CD4-positive, CD25-positive, alpha-beta regulatory T cell (primary cell): Measurements from ENCODE around the gene TUBB3. TPM values are rescaled to one million over a fixed set of nuclear protein-coding genes. Genes with fewer than 3 reads are reported as not detected.

Source experiments
- ATAC-seq, 2 donors: fragments of 150-1000 bp; cut with Tn5 transposase; one replicate each; pipeline ENCODE4 v1.10.0; 2021; ENCODE audit warnings: low read depth in 2 of 2, moderate number of reproducible peaks in 2 of 2, moderate library complexity in 1 of 2
- DNase-seq, 3 donors: peaks; one replicate each; pipeline versions ENCODE4 v3.0.0 to v3.0.0-alpha.2; 2012 to 2022; ENCODE audit warnings: mixed read lengths in 1 of 3
- H3K27ac ChIP-seq: one replicate; pipeline ENCODE4 v1.7.0; 2013; ENCODE audit warnings: mild to moderate bottlenecking, low read length; ENCODE audit not compliant: insufficient read depth, poor library complexity, severe bottlenecking
- H3K27me3 ChIP-seq: one replicate; pipeline ENCODE4 v1.7.0; 2013; ENCODE audit warnings: low read length; ENCODE audit not compliant: control insufficient read depth, insufficient read depth
- H3K36me3 ChIP-seq: one replicate; pipeline ENCODE4 v1.7.0; 2013; ENCODE audit warnings: mild to moderate bottlenecking, low read length, moderate library complexity; ENCODE audit not compliant: control insufficient read depth, insufficient read depth
- H3K4me1 ChIP-seq: 2 replicates; pipeline ENCODE4 v1.7.0; 2013; ENCODE audit warnings: mild to moderate bottlenecking, low read length; ENCODE audit not compliant: insufficient read depth, control insufficient read depth, poor library complexity, severe bottlenecking
- H3K4me3 ChIP-seq: one replicate; pipeline ENCODE4 v1.7.0; 2013; ENCODE audit warnings: low read depth, mild to moderate bottlenecking, low read length, moderate library complexity
- H3K9me3 ChIP-seq, 2 experiments: 1 replicate in 1 of 2; 2 replicates in 1 of 2; pipeline ENCODE4 v1.7.0; 2013; ENCODE audit warnings: low read length in 2 of 2, mild to moderate bottlenecking in 1 of 2, moderate library complexity in 1 of 2; ENCODE audit not compliant: control insufficient read depth in 2 of 2
- H3K27ac Mint-ChIP-seq, 3 donors: one replicate each; pipeline ENCODE4 v1.8.0; 2020 to 2022; ENCODE audit warnings: mild to moderate bottlenecking in 3 of 3, mixed read lengths in 3 of 3, moderate library complexity in 2 of 3
- H3K27me3 Mint-ChIP-seq: one replicate; pipeline ENCODE4 v1.8.0; 2022; ENCODE audit warnings: mild to moderate bottlenecking, mixed read lengths
- H3K36me3 Mint-ChIP-seq: one replicate; pipeline ENCODE4 v1.8.0; 2020; ENCODE audit warnings: mixed read lengths
- H3K4me1 Mint-ChIP-seq, 4 donors: one replicate each; pipeline ENCODE4 v1.8.0; 2020 to 2022; ENCODE audit warnings: mixed read lengths in 4 of 4, mild to moderate bottlenecking in 1 of 4
- H3K4me3 Mint-ChIP-seq, 4 donors: one replicate each; pipeline ENCODE4 v1.8.0; 2020 to 2022; ENCODE audit warnings: mild to moderate bottlenecking in 4 of 4, mixed read lengths in 4 of 4, moderate library complexity in 3 of 4
- H3K9me3 Mint-ChIP-seq, 7 donors: one replicate each; pipeline ENCODE4 v1.8.0; 2020 to 2022; ENCODE audit warnings: mixed read lengths in 7 of 7, mild to moderate bottlenecking in 3 of 7, moderate library complexity in 2 of 7
- polyA plus RNA-seq, 4 donors: library from polyadenylated mRNA; unstranded; fragments of 300-500 nt; fragmentation: Illumina TruSeq; gene quantifications; one replicate each; pipeline ENCODE4 v1.2.3, GENCODE V29; 2021
- total RNA-seq: library from RNA; stranded (reverse); gene quantifications from one replicate; pipeline ENCODE4 v1.2.3, GENCODE V29; 2022

Gene TUBB3
- total and polyA plus RNA-seq, 5 donors from 2014 or later: 0.22 to 1.8 TPM; not detected in 3

DNA sequence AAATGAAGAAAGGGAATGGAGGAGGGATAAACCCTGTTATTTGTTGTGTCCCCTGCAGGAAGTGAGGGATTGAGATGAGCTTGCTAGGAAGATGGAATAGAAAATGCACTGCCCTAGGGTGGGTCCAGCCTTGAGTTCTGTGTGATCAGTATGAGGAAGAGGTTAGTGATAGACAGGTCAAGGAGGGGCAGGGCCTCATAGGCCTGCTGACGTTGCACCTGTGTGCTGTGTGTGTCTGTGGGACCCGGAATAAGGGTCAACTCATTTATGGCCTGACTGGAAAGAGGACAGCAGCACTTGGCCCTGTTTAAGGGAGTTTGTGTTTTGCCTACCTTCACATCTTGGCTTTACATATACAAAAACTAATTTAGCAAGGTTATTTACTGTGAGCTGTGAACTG is 51.7 kb downstream of the TUBB3 start:
- Histone ChIP-seq H3K36me3 (peaks cover 15% of the 10 kb centered on the region), H3K27me3 (no peaks in the 10 kb centered on the region), H3K27ac (no peak overlapping the region), H3K4me1 (peaks cover 23% of the 10 kb centered on the region), H3K4me3 (no peak overlapping the region), H3K9me3 (no peaks in the 10 kb centered on the region)
- ATAC-seq: no peak
- H3K9me3 Mint-ChIP-seq: peaks cover 0 to 2% (median 0%) of the 10 kb centered on the region in 7 donors
- H3K27ac Mint-ChIP-seq: peak overlapping the region in 1 of 3 donors; percentile 27
- peak overlapping the region in 3 of 4 donors; percentile 18 to 72 (median 22) for H3K4me3 Mint-ChIP-seq
- H3K36me3 Mint-ChIP-seq: peaks cover 14% of the 10 kb centered on the region
- H3K4me1 Mint-ChIP-seq: peaks cover 15 to 43% (median 25%) of the 10 kb centered on the region in 4 donors
- DNase-seq: no peak
- no peaks in the 10 kb centered on the region for H3K27me3 Mint-ChIP-seq

GRCh38 chr16:89981414-89981813 is 58.3 kb downstream of the TUBB3 start:
- Histone ChIP-seq H3K4me3 (no peak overlapping the region), H3K9me3 (no peaks in the 10 kb centered on the region), H3K27ac (no peak overlapping the region), H3K27me3 (no peaks in the 10 kb centered on the region), H3K36me3 (peaks cover 73% of the 10 kb centered on the region), H3K4me1 (no peaks in the 10 kb centered on the region)
- no peak overlapping the region for H3K27ac Mint-ChIP-seq
- DNase-seq (no peak), ATAC-seq (no peak)
- H3K36me3 Mint-ChIP-seq: peaks cover 42% of the 10 kb centered on the region
- peaks cover 2 to 6% (median 5%) of the 10 kb centered on the region in 4 donors for H3K4me1 Mint-ChIP-seq
- H3K27me3 Mint-ChIP-seq: no peaks in the 10 kb centered on the region
- H3K9me3 Mint-ChIP-seq: no peaks in the 10 kb centered on the region
- no peak overlapping the region for H3K4me3 Mint-ChIP-seq

DNA sequence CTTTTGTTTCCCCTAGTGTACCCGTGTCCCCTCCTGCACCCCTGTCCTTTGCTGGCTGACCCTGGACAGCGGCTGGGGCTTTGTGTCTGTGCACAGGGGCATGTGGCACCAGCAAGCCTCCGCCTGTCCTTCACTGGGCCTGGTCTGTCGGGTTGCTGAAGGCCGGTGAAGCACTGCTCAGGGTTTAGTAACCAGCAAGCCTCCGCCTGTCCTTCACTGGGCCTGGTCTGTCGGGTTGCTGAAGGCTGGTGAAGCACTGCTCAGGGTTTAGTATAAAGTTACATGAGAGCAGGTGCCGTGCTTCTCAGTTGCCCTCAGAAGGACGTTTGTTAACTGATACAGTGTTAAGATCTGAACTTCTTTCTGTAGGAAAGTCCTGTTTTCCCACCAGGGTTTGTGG is 59.2 kb downstream of the TUBB3 start:
- ATAC-seq (no peak), DNase-seq (no peak)
- Mint-ChIP-seq H3K9me3 (no peaks in the 10 kb centered on the region), H3K27me3 (no peaks in the 10 kb centered on the region), H3K27ac (no peak overlapping the region), H3K36me3 (peaks cover 50% of the 10 kb centered on the region), H3K4me1 (peaks cover 2 to 10% (median 6%) of the 10 kb centered on the region in 4 donors), H3K4me3 (no peak overlapping the region)
- H3K27me3 ChIP-seq: no peaks in the 10 kb centered on the region
- H3K27ac ChIP-seq: no peak overlapping the region
- no peak overlapping the region for H3K4me3 ChIP-seq
- H3K9me3 ChIP-seq: no peaks in the 10 kb centered on the region
- H3K4me1 ChIP-seq: no peaks in the 10 kb centered on the region
- peaks cover 81% of the 10 kb centered on the region for H3K36me3 ChIP-seq

DNA sequence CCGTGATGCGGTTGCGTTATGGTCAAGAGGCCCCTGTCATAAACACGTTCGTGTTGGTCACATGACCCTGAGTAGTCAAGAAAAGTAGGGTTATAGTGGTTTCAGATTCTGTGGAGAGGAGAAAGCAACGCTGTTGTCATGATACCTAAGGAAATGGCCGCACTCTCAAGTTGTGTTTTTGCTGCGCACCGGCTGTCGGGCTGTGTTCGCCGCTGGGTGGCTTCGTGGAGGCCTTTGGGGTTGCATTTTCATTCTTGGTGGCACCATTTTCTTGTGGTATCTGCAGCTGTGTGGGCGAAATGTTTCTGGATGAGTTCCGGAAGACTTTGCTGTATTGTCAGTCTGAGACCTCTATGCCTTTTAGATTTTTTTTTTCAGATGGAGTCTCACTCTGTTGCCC is 60.4 kb downstream of the TUBB3 start:
- no peaks in the 10 kb centered on the region for H3K4me1 ChIP-seq
- no peak overlapping the region for H3K4me3 ChIP-seq
- H3K27me3 ChIP-seq: no peaks in the 10 kb centered on the region
- Mint-ChIP-seq H3K27me3 (no peaks in the 10 kb centered on the region), H3K9me3 (no peaks in the 10 kb centered on the region), H3K27ac (no peak overlapping the region), H3K4me3 (no peak overlapping the region), H3K36me3 (peaks cover 51% of the 10 kb centered on the region), H3K4me1 (peaks cover 2 to 10% (median 6%) of the 10 kb centered on the region in 4 donors)
- ATAC-seq: no peak
- no peak for DNase-seq
- H3K27ac ChIP-seq: no peak overlapping the region
- no peaks in the 10 kb centered on the region for H3K9me3 ChIP-seq
- peaks cover 78% of the 10 kb centered on the region for H3K36me3 ChIP-seq

DNA sequence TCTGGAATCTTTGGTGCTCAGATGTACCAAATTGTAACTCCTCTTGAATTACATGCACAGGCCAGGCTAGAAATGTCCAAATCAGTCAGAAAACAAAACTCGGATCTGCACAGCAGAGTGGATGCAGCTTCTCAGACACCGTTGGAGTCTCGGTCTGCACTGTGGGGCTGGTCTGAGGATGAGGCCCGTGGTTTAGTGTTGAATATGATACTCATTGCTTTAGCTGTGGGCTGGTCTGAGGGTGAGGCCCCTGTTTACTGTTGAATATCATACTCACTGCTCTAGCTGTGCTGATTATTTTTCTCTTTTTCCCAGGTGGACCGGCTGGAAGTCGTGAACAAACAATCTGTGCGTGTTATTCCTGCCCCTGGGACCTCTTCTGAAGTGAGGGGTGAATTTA is 61.1 kb downstream of the TUBB3 start:
- no peak overlapping the region for H3K27ac Mint-ChIP-seq
- H3K36me3 Mint-ChIP-seq: peaks cover 48% of the 10 kb centered on the region
- ATAC-seq (no peak), DNase-seq (no peak)
- H3K27me3 Mint-ChIP-seq: no peaks in the 10 kb centered on the region
- Histone ChIP-seq H3K27ac (no peak overlapping the region), H3K36me3 (peaks cover 80% of the 10 kb centered on the region), H3K27me3 (no peaks in the 10 kb centered on the region), H3K4me3 (no peak overlapping the region), H3K4me1 (no peaks in the 10 kb centered on the region), H3K9me3 (no peaks in the 10 kb centered on the region)
- no peaks in the 10 kb centered on the region for H3K9me3 Mint-ChIP-seq
- H3K4me3 Mint-ChIP-seq: no peak overlapping the region
- peaks cover 0 to 5% (median 4%) of the 10 kb centered on the region in 4 donors for H3K4me1 Mint-ChIP-seq

GRCh38 chr16:89985219-89985618 is 62.1 kb downstream of the TUBB3 start:
- Mint-ChIP-seq H3K9me3 (no peaks in the 10 kb centered on the region), H3K4me1 (peaks cover 0 to 5% (median 2%) of the 10 kb centered on the region in 4 donors), H3K27ac (no peak overlapping the region), H3K36me3 (peaks cover 39% of the 10 kb centered on the region), H3K27me3 (no peaks in the 10 kb centered on the region), H3K4me3 (no peak overlapping the region)
- H3K4me3 ChIP-seq: no peak overlapping the region
- H3K27me3 ChIP-seq: no peaks in the 10 kb centered on the region
- no peak for DNase-seq
- no peaks in the 10 kb centered on the region for H3K4me1 ChIP-seq
- H3K27ac ChIP-seq: no peak overlapping the region
- ATAC-seq: no peak
- no peaks in the 10 kb centered on the region for H3K9me3 ChIP-seq
- H3K36me3 ChIP-seq: peaks cover 71% of the 10 kb centered on the region

Other genes starting within 250 kb of the TUBB3 start
- gene CDK10, start 236.7 kb upstream of the TUBB3 start, total RNA-seq: 97.5 TPM
- gene CDK10, start 236.7 kb upstream of the TUBB3 start, polyA plus RNA-seq: 10 to 100 TPM; 20.5 to 28.0 (median 22.8) TPM
- 15.6 TPM for gene SPATA2L, start 221.6 kb upstream of the TUBB3 start, total RNA-seq
- 1 to 10 TPM; 5.6 to 8.8 (median 8.1) TPM for gene SPATA2L, start 221.6 kb upstream of the TUBB3 start, polyA plus RNA-seq
- 22.0 TPM for gene VPS9D1, start 202.4 kb upstream of the TUBB3 start, total RNA-seq
- gene VPS9D1, start 202.4 kb upstream of the TUBB3 start, polyA plus RNA-seq: under 1 TPM; 0.13 to 0.41 (median 0.34) TPM
- 108 TPM for gene ZNF276, start 201.8 kb upstream of the TUBB3 start, total RNA-seq
- gene ZNF276, start 201.8 kb upstream of the TUBB3 start, polyA plus RNA-seq: 10 to 100 TPM; 15.5 to 20.9 (median 19.7) TPM
- 25.4 TPM for gene FANCA, start 106.7 kb upstream of the TUBB3 start, total RNA-seq
- 10 to 100 TPM in 3 of 4 donors, 1 to 10 TPM in 1; 8.9 to 14.7 (median 12.9) TPM for gene FANCA, start 106.7 kb upstream of the TUBB3 start, polyA plus RNA-seq
- gene SPIRE2, start 94.9 kb upstream of the TUBB3 start, total RNA-seq: 0.35 TPM
- gene SPIRE2, start 94.9 kb upstream of the TUBB3 start, polyA plus RNA-seq: not detected
- 431 TPM for gene TCF25, start 49.8 kb upstream of the TUBB3 start, total RNA-seq
- gene TCF25, start 49.8 kb upstream of the TUBB3 start, polyA plus RNA-seq: 10 to 100 TPM; 75.2 to 99.3 (median 78.3) TPM
- 14.9 TPM for gene MC1R, start 4.5 kb upstream of the TUBB3 start, total RNA-seq
- gene MC1R, start 4.5 kb upstream of the TUBB3 start, polyA plus RNA-seq: under 1 TPM in 3 of 4 donors, not detected in 1; 0.08 to 0.38 (median 0.18) TPM
- gene DEF8, start 25.4 kb downstream of the TUBB3 start, total RNA-seq: 28.9 TPM
- 10 to 100 TPM; 22.7 to 51.6 (median 28.2) TPM for gene DEF8, start 25.4 kb downstream of the TUBB3 start, polyA plus RNA-seq
- gene DBNDD1, start 96.1 kb downstream of the TUBB3 start, total RNA-seq: 1.1 TPM
- gene DBNDD1, start 96.1 kb downstream of the TUBB3 start, polyA plus RNA-seq: 1 to 10 TPM; 2.0 to 7.8 (median 4.7) TPM
- not detected for gene PRDM7, start 154.0 kb downstream of the TUBB3 start, total RNA-seq
- not detected for gene PRDM7, start 154.0 kb downstream of the TUBB3 start, polyA plus RNA-seq